T-helper 22 cell (primary cell): ENCODE measurements around the gene EP400.

Experiments
- DNase-seq: peaks from one replicate; pipeline ENCODE4 v3.0.0-alpha.2; 2020; ENCODE audit warnings: low read depth

EP400 gene

DNA sequence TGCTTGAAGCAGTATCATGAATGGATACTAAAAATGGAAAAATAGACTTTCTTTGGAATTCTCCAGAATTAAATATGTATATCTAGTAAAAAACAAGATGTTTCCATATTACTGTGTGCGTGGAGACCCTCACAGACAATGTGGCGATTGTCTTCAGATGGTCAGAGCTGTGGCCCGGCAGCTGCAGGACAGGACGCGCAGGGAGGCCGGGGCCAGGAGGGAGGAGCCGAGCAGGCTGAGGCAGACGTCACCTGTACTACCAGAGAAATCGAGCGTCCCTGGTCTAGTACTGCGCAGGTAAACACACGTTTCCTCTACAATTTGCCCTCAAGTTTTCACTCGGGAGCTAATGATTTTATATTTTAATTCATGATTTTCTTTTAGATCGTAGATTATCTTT lies 171.5 kb downstream of the EP400 start:
- DNase-seq, result no peak

DNA sequence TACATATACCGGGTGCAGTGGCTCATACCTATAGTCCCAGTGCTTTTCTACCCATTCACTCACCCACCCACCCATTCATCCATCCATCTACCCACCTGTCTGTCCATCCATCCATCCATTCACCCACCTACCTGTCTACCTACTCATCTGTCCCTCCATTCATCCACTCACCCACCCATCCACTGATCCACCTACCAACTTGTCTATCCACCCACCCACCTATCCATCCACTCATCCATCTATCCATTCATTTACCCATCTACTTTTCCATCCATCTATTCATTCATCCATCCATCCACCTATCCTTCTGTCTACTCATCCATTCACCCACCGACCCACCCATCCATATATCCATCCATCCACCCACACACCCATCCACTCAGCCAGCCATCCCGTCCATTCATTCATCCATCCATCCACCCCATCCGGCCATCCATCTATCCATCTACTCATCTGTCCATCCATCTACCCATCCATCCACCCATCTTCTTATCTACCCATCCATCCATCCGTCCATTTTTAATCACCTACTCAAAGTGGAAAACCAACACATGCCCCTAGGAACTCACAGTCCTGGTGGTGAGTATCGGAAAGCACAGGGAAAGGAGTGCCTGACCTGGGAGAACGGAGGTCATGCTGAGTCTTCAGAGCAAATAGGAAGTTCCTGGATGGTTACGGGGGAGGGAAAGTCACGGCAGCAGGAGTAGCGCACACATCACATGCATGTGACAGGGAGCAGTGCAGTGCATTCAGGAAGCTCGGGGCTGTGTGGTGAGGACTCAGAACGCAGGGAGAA lies 174.4 kb downstream of the EP400 start:
- DNase-seq, result no peak

DNA sequence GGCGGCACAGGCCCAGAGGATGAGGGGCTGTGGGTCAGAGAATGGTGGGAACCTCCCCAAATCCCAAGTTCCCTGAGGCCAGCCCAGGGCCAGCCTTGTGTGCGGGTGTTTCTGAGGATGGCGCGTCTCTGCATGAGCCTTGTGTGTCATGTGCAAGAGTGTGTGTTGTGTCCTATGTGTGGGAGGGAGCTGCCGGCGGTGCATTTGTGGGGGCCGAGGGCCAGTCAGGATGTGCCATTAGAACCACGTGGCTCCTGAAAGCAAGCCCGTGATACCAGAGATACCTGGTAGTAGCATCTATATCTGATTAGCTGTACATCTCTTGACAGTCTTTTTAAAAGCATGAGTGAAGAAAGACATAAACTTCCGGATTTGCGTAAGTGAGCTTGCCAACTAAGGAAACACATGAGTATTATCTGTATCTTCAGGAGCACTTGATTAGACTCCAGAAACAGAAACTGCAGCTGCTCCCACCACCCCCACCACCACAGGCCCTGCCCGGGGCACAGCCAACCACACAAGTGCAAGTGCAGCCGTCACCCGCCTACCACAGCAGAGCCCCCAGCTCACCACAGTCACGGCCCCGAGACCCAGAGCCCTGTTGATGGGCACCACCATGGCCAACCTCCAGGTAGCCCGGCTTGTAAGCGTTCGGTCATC lies 175.2 kb downstream of the EP400 start:
- DNase-seq, result no peak

DNA sequence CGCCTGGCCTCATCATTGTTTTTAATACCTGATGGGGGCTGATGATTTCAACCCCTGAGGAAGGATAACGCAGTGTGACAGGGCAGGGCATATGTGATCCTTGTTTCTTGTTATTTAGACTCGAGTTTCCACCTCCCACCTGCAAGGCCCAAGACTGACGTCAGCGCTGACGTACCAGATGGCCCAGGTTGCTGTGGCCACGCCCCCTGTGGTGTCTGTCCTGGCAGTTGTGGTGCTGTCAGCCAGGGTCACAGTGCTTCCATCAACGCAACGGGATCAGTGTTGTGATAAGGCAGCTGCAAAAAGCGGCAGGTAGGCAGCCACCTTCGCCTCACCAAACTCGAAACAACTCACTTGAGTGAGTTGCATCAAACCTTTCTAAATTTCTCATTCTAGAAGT lies 176.0 kb downstream of the EP400 start:
- no peak for DNase-seq

DNA sequence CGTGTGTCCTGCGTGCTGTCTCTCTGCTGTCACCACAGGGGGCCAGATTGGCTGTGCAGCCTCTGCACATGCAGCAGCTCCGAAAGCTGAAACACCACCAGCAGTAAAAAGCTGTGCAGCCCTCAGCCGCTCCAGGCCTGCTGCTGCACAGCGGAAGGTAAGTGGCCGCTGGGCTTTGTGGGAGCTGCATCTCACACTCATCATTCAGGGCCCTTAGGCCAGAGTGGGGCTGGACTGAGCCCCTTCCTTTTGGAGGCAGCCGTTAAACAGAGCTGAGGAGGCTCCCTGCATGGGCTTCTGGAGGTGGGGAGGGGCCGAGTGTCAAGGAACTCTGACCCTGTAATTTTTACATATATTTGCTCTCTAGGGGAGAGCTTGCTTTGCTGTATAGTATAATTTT lies 177.3 kb downstream of the EP400 start:
- no peak for DNase-seq

DNA sequence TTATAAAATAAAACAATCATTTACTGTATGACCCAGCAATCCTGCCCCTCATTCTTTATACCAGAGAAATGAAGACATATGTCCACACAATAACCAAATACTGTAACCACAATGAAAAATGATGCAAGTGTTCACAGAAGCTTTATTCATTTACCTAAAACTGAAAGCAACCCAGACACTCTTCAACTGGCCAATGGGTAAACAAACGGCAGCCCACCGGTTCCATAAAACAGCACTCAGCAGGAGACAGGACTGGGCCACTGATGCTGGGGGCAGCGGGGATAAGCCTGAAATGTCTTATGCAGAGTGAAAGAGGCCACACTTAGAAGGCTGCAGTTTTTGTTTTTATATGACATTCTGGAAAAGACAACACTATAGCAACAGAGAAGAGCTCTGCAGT lies 179.3 kb downstream of the EP400 start:
- DNase-seq, result no peak

DNA sequence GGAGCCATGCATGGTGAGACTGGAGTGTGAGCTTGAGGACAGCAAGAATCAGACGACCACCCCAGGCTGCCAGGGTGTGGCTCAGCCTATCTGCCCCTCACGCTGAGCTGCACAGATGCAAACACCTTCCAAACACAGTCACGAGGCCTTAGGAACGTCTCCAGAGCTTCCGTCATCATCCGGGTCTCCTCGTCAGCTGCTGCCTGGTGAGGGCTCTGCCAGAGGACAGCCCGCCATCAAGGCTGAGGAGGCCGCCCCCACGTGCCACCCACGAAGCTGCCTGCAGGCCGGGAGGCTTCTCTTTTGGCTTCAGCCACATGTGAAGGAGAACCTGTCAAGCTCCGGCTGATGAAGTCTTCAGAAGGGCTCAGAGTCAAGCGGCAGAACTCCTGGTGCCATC lies 180.9 kb downstream of the EP400 start:
- DNase-seq, result no peak
